Sigmoid colon (tissue), 4 donors: Measurements from ENCODE around the gene REPS2.

ENCODE experiments used
- EP300 ChIP-seq, 4 donors: sonication (generic); formaldehyde crosslinking; IDR thresholded peaks; one replicate each; pipeline ENCODE4 v1.6.1; 2017; ENCODE audit warnings: antibody characterized with exemption in 4 of 4
- POLR2AphosphoS5 ChIP-seq, 4 donors: sonication (generic); formaldehyde crosslinking; IDR thresholded peaks; one replicate each; pipeline ENCODE4 v1.6.1; 2017; ENCODE audit warnings: antibody characterized with exemption in 4 of 4
- TF ChIP-seq, protein P1 (sequence below), 4 experiments: fragments of 450-650 bp in 3 of 4; fragments of 200-600 bp in 1 of 4; IDR thresholded peaks; one replicate each; pipeline ENCODE4 v1.5.1; 2016 to 2019; ENCODE audit warnings: antibody characterized with exemption in 4 of 4, mild to moderate bottlenecking in 3 of 4, moderate library complexity in 2 of 4

DNA sequence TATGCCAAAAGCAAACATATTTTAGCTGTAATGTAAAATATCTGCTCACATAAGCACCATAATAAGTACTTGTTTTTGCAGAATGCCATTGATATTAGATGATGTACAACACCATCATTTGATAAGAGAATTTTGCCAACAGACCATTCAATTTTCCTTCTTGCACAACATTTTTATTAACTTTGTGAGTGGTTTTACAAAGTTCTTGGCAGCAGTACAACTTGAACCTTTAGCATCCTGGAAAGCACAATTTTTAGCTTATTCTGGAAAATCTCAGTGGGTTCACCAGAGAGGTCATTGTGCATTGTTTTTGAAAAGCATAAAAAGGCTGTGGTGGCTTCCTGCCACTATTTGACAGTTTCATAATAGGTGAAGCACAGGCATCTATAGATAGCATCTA lies 26.4 kb upstream of the REPS2 start:
- TF ChIP-seq, protein P1, sequence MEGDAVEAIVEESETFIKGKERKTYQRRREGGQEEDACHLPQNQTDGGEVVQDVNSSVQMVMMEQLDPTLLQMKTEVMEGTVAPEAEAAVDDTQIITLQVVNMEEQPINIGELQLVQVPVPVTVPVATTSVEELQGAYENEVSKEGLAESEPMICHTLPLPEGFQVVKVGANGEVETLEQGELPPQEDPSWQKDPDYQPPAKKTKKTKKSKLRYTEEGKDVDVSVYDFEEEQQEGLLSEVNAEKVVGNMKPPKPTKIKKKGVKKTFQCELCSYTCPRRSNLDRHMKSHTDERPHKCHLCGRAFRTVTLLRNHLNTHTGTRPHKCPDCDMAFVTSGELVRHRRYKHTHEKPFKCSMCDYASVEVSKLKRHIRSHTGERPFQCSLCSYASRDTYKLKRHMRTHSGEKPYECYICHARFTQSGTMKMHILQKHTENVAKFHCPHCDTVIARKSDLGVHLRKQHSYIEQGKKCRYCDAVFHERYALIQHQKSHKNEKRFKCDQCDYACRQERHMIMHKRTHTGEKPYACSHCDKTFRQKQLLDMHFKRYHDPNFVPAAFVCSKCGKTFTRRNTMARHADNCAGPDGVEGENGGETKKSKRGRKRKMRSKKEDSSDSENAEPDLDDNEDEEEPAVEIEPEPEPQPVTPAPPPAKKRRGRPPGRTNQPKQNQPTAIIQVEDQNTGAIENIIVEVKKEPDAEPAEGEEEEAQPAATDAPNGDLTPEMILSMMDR (IDR thresholded peaks at IDR 0.05): no peak
- TF ChIP-seq EP300 (IDR thresholded peaks at IDR 0.05) (no peak), POLR2AphosphoS5 (IDR thresholded peaks at IDR 0.05) (no peak)
